ENCODE results near the gene CA11.

CA11 gene

DNA sequence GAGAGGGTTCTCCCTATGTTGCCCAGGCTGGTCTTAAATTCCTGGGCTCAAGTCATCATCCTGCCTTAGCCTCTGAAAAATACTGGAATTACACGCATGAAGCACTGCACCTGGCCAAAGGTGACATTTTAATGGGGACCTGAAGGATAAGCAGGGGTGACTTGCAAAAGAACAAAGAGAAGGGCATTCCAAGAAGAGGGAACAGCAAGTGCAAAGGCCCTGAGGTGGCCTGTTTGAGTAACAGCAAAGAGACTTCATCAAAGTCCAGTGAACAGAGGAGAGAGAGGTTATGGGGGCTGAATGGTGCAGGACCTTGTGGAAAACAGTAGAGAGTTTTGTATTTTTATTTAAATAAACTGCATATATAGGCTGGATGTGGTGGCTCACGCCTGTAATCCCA, 4.1 kb downstream of the CA11 start:
- Histone ChIP-seq H3K9me3 (ENCODE audit: control insufficient read depth in 2 of 2, low read length in 2 of 2) (no peaks in the 10 kb centered on the region), H3K27ac (ENCODE audit: low read length) (no peak overlapping the region), H3K27me3 (ENCODE audit: control insufficient read depth in 1 of 2, insufficient read depth in 2 of 2, low read length in 2 of 2) (no peaks in the 10 kb centered on the region), H3K9ac (ENCODE audit: low read length in 2 of 2) (no peak overlapping the region), H3K36me3 (ENCODE audit: control insufficient read depth in 2 of 2, insufficient read depth in 2 of 2, low read length in 2 of 2) (no peaks in the 10 kb centered on the region), H3K4me3 (ENCODE audit: low read length in 2 of 2) (no peak overlapping the region), H3K4me1 (ENCODE audit: control insufficient read depth, insufficient read depth, low read length) (peaks cover 28% of the 10 kb centered on the region)

DNA sequence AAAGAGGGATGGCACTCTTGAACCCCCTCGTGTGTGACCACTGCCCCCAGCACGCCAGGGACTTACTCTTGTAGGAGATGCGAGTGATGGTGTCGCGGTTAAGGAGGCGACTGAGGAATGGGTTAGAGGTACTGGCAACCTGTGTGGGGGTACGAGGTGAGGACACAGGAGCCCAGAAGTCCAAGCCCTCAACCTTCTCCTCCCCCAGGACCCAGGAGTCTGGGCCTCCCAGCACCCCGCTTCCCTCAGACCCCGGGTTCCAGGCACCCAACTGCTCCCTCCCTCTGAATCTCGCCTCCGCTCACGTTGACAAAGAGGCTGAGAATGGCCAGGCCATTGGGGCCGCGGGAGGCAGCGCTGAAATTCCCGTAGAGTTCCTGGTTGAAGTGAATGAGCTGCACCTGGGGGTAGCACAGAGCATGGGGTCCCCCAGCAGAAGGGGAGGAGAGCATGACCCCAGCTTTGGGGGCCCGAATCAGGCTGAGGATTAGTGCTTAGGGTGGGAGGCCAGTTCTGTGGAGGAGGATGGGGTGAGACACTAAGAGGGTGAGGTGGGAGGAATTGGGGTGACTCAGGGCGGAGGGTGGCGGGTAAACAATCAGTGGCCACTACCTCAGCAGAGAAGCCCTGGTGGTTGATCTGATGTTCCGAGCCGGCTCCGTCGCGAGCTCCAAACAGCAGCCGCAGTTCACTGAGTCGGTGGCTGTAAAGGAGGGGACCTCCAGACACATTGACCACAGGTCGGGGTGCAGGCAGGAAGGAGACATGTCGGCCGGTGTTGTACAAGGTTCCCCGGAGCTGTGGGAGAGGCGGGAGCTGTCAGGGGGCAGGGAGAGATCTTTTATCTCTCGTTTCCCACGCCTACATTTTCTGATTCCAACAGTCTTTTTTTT, 6.3 kb downstream of the CA11 start:
- no peak overlapping the region for H3K9ac ChIP-seq (ENCODE audit: low read length in 2 of 2)
- H3K9me3 ChIP-seq (ENCODE audit: control insufficient read depth in 2 of 2, low read length in 2 of 2) = no peaks in the 10 kb centered on the region
- no peaks in the 10 kb centered on the region for H3K27me3 ChIP-seq (ENCODE audit: control insufficient read depth in 1 of 2, insufficient read depth in 2 of 2, low read length in 2 of 2)
- H3K4me1 ChIP-seq (ENCODE audit: control insufficient read depth, insufficient read depth, low read length) = peaks cover 29% of the 10 kb centered on the region
- no peak overlapping the region for H3K27ac ChIP-seq (ENCODE audit: low read length)
- no peak overlapping the region for H3K4me3 ChIP-seq (ENCODE audit: low read length in 2 of 2)
- H3K36me3 ChIP-seq (ENCODE audit: control insufficient read depth in 2 of 2, insufficient read depth in 2 of 2, low read length in 2 of 2) = no peaks in the 10 kb centered on the region

DNA sequence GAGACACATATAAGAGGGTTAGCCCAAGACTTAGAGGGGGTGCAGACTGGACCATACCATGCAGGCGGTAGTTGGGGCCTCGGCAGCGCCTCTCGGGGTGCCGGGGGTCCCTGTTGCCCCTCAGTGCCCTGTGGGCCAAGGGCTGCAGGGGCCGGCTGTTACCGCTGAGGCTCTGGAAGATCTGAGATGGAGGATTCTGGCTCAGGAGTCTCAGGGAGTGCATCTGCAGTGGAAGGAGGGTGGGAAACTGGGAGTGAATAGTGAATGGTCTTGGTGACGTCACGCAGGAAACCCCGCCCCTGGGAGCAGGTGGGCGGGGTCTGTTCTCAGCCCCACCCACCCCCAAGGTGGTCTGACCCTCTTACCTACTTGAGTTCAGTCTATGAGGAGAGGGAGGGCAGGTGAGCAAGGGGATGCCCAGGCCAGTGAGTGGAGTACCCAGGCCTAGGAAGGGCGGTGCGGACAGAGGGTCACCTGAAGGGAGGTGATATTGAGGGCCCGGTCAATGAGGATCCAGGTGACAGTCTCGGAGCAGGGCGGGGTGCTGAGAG, 7.1 kb downstream of the CA11 start:
- peak overlapping the region in 1 of 2 donors; percentile 36 for H3K9ac ChIP-seq (ENCODE audit: low read length in 2 of 2)
- no peaks in the 10 kb centered on the region for H3K27me3 ChIP-seq (ENCODE audit: control insufficient read depth in 1 of 2, insufficient read depth in 2 of 2, low read length in 2 of 2)
- H3K4me3 ChIP-seq (ENCODE audit: low read length in 2 of 2) = peak overlapping the region; percentile 44 to 93
- peaks cover 30% of the 10 kb centered on the region for H3K4me1 ChIP-seq (ENCODE audit: control insufficient read depth, insufficient read depth, low read length)
- no peaks in the 10 kb centered on the region for H3K9me3 ChIP-seq (ENCODE audit: control insufficient read depth in 2 of 2, low read length in 2 of 2)
- H3K36me3 ChIP-seq (ENCODE audit: control insufficient read depth in 2 of 2, insufficient read depth in 2 of 2, low read length in 2 of 2) = no peaks in the 10 kb centered on the region
- peak overlapping the region; percentile 98 for H3K27ac ChIP-seq (ENCODE audit: low read length)

DNA sequence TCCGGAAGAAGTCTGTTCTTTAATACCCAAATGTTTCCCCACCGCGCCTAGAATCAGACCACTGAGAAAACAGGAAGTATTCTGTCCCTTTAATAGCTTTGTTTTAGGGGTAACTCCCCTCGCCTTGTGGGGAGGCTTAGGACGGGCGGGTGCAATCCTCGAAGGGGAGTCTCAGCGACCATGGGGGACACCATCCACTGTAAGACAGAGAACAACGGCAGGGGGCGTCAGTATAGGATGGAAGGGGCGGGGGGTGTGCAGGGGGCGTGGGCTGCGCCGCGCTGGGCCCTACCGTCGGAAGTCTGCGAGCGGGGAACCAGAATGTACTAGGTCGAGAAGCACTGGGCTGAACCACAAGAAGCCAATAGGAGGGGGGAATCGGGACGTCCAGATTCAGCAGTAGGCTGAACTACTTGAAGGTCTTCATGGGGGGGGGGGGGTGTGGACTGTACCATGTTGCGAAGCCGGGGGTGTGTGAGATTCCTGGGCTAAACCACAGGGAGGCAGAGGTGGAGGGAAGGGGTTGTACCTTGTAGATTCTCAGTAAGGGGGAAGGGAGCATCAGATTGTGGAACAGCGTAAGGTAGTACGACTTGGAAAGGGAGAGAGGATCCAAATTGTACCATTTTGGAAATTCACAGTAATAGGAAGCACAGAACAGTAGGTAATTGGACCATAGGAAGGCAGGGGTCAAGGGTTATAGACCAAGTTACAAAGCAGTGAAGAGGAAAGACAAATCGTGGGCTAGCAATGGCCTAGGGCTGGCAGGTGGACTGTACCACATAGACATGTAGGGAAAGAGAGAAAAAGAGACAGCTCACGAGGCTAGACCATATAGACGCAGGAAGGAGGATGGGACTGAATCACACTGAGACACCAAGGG, 7.8 kb downstream of the CA11 start:
- H3K4me1 ChIP-seq (ENCODE audit: control insufficient read depth, insufficient read depth, low read length) = peaks cover 37% of the 10 kb centered on the region
- peak overlapping the region; percentile 74 to 93 for H3K4me3 ChIP-seq (ENCODE audit: low read length in 2 of 2)

DNA sequence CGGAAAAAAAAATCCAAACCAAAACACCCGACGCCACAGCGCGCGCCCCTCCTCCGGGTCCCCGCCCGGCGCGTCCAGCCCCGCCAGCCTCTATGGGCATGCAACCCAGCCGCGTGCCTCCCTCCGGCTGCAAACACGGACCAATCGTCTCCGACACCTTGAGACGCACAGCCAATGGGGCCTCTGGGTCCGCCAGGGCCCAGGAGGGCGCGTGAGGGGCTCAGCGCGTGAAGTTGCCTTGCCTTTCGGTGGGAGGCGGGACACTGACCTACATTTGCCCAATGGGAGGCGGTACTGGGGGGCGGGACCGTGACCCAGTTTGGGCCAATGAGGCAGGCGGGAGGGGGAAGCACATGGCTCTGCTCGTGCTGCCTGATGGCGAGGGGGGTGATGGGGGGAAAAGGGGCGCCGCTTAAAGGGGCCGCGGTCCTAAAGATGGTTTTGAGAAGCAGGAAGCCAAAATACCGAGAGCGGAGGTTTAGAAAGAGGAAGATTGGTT, 8.5 kb downstream of the CA11 start:
- Histone ChIP-seq H3K4me1 (ENCODE audit: control insufficient read depth, insufficient read depth, low read length) (peaks cover 44% of the 10 kb centered on the region), H3K9me3 (ENCODE audit: control insufficient read depth in 2 of 2, low read length in 2 of 2) (no peaks in the 10 kb centered on the region), H3K27ac (ENCODE audit: low read length) (peak overlapping the region; percentile 98), H3K9ac (ENCODE audit: low read length in 2 of 2) (peak overlapping the region; percentile 80 to 94), H3K36me3 (ENCODE audit: control insufficient read depth in 2 of 2, insufficient read depth in 2 of 2, low read length in 2 of 2) (peaks cover 0 to 9% of the 10 kb centered on the region in 2 donors), H3K4me3 (ENCODE audit: low read length in 2 of 2) (peak overlapping the region; percentile 76 to 93), H3K27me3 (ENCODE audit: control insufficient read depth in 1 of 2, insufficient read depth in 2 of 2, low read length in 2 of 2) (no peaks in the 10 kb centered on the region)

More for the DNA sequence above, 7.8 kb downstream of the CA11 start:
- Histone ChIP-seq H3K27me3 (ENCODE audit: control insufficient read depth in 1 of 2, insufficient read depth in 2 of 2, low read length in 2 of 2) (no peaks in the 10 kb centered on the region), H3K36me3 (ENCODE audit: control insufficient read depth in 2 of 2, insufficient read depth in 2 of 2, low read length in 2 of 2) (peaks cover 0 to 2% of the 10 kb centered on the region in 2 donors), H3K9me3 (ENCODE audit: control insufficient read depth in 2 of 2, low read length in 2 of 2) (no peaks in the 10 kb centered on the region), H3K27ac (ENCODE audit: low read length) (peak overlapping the region; percentile 98), H3K9ac (ENCODE audit: low read length in 2 of 2) (peak overlapping the region; percentile 80 to 94)

DNA sequence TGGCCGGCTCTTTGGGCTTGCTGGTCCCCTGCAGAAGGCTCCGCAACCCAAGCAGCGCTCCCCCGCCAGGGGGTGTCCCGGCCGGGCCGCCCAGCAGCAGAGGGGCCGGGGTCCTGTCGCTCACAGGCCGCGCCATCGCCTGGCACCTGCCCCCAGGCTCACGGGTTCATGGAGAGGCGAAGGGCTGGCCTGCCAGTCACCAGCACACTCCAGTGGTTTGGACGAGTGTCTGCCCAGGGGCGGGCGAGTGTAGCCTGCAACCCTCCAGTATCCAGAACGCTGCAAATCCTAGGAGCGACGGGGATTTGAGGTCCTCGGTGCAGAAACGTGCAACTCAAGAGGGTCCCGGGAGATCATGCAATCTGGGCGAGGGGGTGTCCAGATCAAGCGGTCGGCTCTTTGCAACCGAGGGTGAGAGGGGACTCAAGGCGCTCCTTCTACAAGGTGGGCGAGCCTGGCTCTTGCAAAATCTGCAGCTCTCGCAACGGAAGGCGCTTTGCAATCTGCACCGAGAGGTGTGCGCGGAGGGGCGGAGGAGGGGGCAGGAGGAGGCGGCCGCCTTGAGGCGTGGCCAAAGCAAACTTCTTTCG, 9.0 kb downstream of the CA11 start, which contains the start of gene DBP:
DBP (minus strand) TSS at position 521 of the 590 bp plus-strand sequence; CDS start at position 136, 385 bp downstream.
- Histone ChIP-seq H3K4me3 (ENCODE audit: low read length in 2 of 2) (peak within 1 kb of the TSS; percentile 76 to 93), H3K27ac (ENCODE audit: low read length) (peak within 1 kb of the TSS; percentile 98), H3K27me3 (ENCODE audit: control insufficient read depth in 1 of 2, insufficient read depth in 2 of 2, low read length in 2 of 2) (no peaks in the 10 kb centered on the region), H3K4me1 (ENCODE audit: control insufficient read depth, insufficient read depth, low read length) (peaks cover 46% of the 10 kb centered on the region), H3K9ac (ENCODE audit: low read length in 2 of 2) (peak within 1 kb of the TSS; percentile 80 to 94), H3K9me3 (ENCODE audit: control insufficient read depth in 2 of 2, low read length in 2 of 2) (no peaks in the 10 kb centered on the region), H3K36me3 (ENCODE audit: control insufficient read depth in 2 of 2, insufficient read depth in 2 of 2, low read length in 2 of 2) (peaks cover 0 to 10% of the 10 kb centered on the region in 2 donors)

DNA sequence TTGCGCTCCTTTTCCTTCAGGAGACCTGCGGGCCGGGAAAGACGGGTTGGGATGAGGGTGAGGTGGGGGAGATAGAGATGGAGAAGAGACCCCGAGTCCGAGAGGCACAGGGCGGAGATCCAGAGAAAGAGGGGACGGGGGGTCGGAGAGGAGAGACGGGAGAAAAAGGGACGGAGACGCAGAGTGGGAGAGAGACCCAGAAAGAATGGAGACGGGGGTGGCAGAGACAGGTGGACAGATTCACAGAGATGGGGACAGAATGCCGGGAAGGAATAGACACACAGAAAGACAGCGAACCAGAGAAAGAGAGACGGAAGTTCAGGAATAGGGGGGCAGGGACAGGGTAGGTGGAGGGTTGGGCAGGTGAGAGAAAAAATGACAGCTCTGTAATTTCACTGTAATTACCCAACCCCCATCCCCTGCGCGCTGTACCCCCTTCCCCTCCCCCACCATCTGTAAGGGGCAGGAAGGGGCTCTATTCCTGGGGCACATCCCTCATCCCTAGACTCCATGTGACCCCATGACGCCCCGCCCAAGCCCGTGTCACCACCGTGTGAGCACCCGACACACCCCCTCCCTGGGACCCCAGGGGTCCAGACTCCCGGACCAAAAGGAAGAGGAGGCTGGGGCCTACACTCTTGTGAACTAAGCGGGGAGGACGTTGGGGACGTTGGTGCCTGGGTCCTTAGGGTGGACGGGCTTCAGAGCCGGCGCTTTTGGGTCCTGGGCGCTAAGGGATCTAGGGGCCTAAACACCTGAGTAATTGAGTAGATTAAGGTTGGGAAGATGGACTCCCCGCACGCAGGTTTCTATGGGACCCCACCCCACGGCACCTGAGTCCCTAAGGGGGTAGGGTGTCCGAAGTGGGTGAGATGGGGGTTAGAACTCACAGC, 9.8 kb downstream of the CA11 start:
- peak overlapping the region; percentile 66 to 78 for H3K9ac ChIP-seq (ENCODE audit: low read length in 2 of 2)
- no peaks in the 10 kb centered on the region for H3K9me3 ChIP-seq (ENCODE audit: control insufficient read depth in 2 of 2, low read length in 2 of 2)
- peaks cover 52% of the 10 kb centered on the region for H3K4me1 ChIP-seq (ENCODE audit: control insufficient read depth, insufficient read depth, low read length)
- H3K4me3 ChIP-seq (ENCODE audit: low read length in 2 of 2) = peak overlapping the region; percentile 76 to 93
- H3K36me3 ChIP-seq (ENCODE audit: control insufficient read depth in 2 of 2, insufficient read depth in 2 of 2, low read length in 2 of 2) = peaks cover 0 to 15% of the 10 kb centered on the region in 2 donors
- no peaks in the 10 kb centered on the region for H3K27me3 ChIP-seq (ENCODE audit: control insufficient read depth in 1 of 2, insufficient read depth in 2 of 2, low read length in 2 of 2)
- H3K27ac ChIP-seq (ENCODE audit: low read length) = peak overlapping the region; percentile 98

DNA sequence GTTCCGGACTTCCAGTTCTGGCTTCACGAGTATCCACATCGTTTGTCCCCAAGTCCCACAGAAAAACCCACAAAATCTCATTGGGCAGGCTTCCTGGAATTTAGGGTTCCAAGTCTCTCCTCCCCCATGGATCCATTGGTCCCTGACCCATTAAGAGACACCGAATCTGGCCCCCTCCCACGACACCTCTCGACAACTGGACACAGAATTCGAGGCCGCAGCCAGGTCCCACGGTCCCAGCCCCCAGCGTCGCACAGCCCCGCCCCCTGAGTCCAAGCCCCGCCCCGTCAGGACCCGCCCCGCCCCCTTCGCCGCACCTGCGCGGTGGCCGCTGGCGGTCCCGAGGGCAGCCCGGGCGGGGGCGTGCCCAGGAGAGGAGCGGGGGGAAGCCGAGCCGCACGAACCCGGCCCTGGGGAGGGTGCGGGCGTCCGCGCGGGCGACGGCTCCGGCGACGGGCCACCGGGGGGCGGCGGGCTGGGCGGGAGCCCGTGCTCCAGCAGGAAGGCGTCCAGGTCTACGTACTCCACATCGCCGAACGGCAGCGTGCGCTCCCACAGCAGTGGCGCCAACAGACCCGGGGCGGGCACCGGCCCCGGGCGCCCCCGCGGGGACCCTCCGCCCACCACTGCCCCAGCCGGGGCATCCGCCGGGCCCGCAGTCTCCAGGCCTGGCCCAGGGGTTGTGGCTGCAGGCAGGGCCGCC, 10.6 kb downstream of the CA11 start:
- Histone ChIP-seq H3K9ac (ENCODE audit: low read length in 2 of 2) (peak overlapping the region; percentile 66 to 78), H3K27me3 (ENCODE audit: control insufficient read depth in 1 of 2, insufficient read depth in 2 of 2, low read length in 2 of 2) (no peaks in the 10 kb centered on the region), H3K27ac (ENCODE audit: low read length) (peak overlapping the region; percentile 98), H3K4me1 (ENCODE audit: control insufficient read depth, insufficient read depth, low read length) (peaks cover 60% of the 10 kb centered on the region), H3K36me3 (ENCODE audit: control insufficient read depth in 2 of 2, insufficient read depth in 2 of 2, low read length in 2 of 2) (peaks cover 0 to 18% of the 10 kb centered on the region in 2 donors), H3K4me3 (ENCODE audit: low read length in 2 of 2) (peak overlapping the region; percentile 76 to 93), H3K9me3 (ENCODE audit: control insufficient read depth in 2 of 2, low read length in 2 of 2) (no peaks in the 10 kb centered on the region)
